Activated T-cell treated with anti-CD3 and anti-CD28 coated beads for 48 hours (primary cell): ENCODE results near the gene PLPP4.

Experiments
- DNase-seq: peaks from one replicate; pipeline ENCODE4 v3.0.0-alpha.2; 2020; ENCODE audit warnings: low read depth

The PLPP4 gene

GRCh38 chr10:120578134-120578533 lies 121.1 kb downstream of the PLPP4 start:
- DNase-seq, result no peak

GRCh38 chr10:120578890-120579289 lies 121.9 kb downstream of the PLPP4 start:
- DNase-seq, result no peak

- DNase-seq, result no peak
These were observed 124.2 kb downstream of the PLPP4 start for GRCh38 chr10:120580918-120581895.

- no peak for DNase-seq
These were observed 125.7 kb downstream of the PLPP4 start for GRCh38 chr10:120582753-120583152.

DNA sequence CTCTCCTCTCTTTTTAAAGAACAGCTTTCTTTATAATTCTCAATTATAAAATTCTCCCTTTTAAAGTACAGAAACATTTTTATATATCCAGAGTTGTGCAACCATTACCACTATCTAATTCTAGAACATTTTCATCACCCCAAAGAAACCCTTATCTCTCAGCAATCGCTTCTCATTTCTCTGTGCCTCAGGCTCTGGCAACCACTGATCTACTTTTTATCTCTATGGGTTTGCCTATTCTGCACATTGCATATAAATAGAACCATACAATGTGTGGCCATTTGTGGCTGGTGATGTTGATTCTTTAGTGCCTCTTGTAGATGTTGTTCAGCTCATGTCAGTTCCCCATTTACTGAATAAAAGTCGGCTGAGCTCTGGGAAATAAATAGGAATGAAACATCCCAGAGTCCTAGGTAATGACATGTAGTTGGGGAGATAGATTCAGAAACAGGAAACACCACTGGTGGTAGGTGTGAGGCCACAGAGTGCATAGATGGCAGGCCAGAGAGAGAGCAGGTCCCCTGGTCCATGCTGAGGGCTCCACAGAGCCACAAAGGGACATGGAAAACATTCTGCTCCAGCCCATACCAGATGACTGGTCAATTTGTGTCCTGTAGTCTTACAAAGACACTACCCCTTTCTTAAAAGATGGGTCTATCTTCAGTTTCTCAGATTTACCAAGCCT lies 126.5 kb downstream of the PLPP4 start:
- DNase-seq, result no peak

GRCh38 chr10:120584786-120585185 lies 127.8 kb downstream of the PLPP4 start:
- DNase-seq, result no peak

DNA sequence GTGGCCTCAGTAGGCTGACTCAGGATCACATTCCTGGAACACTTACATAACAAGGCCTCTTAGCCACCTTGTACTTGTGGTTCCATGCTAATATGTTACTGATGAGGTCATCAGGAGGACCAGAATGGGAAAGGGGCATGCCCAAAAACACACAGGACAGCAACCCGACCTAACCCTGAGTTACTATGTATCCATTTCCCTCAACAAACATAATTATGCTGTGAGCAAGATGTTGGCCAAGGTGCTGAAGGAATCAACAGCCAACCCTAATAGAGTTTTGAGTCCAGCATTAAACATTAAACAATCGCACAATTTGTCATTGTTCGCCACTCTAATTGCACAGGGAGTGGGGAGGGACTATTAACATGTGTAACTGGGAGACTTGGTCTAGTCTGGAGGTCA lies 129.4 kb downstream of the PLPP4 start:
- DNase-seq, result no peak

DNA sequence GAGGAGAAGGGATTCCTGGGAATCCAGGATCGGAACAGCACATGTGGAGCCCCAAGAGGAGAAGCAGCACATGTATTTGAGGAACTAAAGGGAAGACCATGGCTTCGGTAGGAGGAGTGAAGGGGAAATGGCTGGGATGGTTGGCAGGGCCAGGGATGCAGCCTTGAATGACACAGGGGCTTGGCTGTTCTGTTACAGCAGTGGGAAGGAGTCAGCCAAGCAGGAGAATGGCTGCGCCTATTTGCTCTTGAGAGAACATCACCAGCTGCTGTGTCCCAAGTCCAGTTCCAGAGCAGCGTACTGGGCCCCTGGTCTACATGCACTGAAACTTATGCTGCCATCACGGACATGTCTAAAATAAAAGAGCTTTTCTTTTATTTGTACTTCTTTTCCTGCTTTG lies 130.0 kb downstream of the PLPP4 start:
- DNase-seq, result no peak

- no peak for DNase-seq
These were observed 131.3 kb downstream of the PLPP4 start for GRCh38 chr10:120588311-120588710.

DNA sequence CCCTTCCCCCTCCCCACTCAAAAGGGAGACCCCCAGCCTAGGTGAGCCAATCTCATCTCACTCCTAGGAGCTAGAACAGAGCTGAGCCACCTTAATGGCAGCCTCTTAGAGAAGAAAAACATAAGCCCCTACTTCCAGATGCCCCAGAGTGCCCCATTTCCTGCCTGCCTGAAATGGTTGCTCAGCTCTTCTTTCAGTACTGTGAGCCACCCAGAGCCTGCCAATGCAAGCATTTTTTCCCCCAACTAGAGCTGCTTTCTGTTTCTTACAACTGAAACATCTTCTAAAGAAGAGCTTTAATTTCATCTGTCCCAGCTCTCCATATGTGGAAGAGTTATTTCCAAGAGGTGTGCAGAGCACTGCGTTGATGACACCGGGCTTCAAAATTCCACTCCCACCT lies 136.7 kb downstream of the PLPP4 start:
- DNase-seq, result no peak

DNA sequence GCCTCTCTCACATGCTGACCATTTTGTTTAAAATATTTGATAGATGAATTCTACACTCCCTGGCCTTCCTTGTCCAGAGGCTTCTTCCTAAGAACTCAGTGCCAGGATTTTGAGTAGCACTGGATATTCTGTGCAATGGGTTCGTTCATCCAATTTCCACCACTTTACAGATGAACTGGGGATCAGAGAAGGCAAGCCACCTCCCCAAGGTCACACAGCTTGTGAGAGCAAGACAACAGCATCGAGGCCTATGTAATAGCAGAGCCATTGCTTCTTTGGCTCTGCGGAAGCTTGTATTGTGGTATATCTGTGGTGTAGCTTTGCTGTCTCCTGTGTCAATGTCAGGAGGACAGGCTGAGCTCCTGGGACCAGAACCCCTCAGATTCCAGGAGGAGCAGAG lies 140.9 kb downstream of the PLPP4 start:
- DNase-seq, result no peak

DNA sequence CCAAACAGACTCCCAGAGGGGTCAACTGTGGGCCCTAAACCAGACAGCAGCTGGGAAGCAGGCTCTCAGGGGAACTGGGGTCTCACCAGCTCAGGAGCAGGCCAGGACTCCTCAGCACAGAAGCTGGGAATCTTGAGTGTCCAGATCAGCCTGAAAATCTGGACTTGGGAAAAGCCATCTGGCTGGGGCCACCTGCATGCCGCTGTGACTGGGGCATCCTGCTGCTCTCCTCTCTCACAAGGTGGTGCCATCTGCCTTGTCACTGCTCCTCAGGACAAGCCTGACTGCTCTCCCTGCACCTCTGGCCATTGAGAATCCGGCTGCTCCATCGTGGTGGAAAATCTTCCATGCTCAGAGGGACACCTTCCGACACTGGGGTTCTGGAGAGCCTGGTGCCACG lies 141.4 kb downstream of the PLPP4 start:
- no peak for DNase-seq

DNA sequence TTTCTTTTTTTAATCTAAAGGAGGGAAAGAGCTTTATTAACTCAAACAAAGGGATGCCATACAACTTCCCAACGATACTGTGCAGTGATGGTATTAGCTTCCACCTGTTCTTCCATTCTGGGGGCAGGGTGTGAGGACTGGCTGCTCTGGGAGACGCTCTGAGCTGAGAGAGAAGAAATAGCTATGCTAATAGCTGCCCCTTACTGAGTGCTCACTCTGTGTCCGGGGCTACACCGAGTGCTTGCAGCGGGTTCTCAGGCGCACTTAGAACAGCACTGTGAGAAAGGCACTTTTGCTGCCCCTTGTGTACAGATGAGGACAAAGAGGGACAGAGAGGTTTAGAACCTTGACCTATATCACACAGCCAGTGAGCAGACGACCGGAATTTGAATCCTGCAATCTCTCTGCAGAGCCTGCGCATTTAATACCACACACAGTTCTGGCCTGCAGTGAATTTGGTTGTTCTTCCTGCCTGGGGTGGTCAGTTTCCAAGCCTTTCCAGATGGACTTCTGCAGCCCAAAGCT lies 142.2 kb downstream of the PLPP4 start:
- no peak for DNase-seq

- DNase-seq, result no peak
These were observed 144.0 kb downstream of the PLPP4 start for GRCh38 chr10:120600871-120601649.

DNA sequence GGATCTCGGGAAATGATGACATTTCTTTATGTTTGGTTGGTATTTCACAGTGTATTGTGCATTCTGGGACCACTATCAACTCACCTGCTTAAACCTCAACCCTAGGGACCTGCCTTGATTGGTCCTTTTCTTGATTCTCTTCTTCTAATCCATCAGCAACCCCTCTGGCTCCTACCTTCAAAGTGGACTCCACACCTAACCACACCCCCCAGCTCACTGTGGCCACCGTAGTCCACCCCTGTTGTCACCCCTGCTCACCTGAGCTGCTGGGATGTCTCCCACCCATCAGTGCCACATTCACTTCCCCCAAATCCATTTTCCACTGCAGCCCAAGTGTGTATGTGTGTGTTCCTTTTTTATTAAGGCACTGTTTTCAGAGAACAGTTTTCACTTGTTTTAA lies 145.0 kb downstream of the PLPP4 start:
- no peak for DNase-seq

- DNase-seq, result no peak
These were observed 148.4 kb downstream of the PLPP4 start for GRCh38 chr10:120605410-120605809.

GRCh38 chr10:120606051-120606764 lies 149.2 kb downstream of the PLPP4 start:
- no peak for DNase-seq

DNA sequence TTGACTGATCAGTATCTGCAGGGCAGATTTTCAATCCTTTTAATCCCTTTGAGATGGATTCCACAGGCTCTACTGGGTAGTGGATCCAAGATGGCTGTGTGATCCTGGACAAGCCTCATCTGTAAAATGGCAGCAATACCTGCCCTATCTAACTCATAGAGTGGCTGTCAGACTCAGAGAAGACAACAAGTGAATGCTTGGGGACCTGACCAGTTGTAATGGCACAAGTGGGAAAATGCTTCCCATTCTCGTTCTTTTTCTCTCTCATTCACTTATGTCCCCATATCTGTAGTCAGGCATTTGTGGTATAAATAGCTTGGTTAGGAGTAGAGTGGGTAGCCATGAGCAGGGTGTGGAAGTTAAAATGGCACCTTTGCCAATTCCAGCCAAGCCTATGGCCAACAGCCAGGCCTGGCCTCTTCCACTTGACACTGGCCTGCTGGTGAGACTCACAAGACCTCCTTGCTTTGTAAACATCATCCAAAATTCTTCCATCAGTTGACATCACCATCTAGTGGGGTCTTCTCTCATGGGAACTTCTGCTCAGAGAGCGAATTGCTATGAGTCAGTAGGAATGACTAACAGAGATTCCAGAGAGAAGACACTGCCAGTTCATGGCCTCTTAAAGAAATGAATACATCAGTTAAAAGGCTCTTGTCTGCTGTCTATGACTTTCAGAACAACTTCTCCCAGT lies 150.1 kb downstream of the PLPP4 start:
- no peak for DNase-seq

DNA sequence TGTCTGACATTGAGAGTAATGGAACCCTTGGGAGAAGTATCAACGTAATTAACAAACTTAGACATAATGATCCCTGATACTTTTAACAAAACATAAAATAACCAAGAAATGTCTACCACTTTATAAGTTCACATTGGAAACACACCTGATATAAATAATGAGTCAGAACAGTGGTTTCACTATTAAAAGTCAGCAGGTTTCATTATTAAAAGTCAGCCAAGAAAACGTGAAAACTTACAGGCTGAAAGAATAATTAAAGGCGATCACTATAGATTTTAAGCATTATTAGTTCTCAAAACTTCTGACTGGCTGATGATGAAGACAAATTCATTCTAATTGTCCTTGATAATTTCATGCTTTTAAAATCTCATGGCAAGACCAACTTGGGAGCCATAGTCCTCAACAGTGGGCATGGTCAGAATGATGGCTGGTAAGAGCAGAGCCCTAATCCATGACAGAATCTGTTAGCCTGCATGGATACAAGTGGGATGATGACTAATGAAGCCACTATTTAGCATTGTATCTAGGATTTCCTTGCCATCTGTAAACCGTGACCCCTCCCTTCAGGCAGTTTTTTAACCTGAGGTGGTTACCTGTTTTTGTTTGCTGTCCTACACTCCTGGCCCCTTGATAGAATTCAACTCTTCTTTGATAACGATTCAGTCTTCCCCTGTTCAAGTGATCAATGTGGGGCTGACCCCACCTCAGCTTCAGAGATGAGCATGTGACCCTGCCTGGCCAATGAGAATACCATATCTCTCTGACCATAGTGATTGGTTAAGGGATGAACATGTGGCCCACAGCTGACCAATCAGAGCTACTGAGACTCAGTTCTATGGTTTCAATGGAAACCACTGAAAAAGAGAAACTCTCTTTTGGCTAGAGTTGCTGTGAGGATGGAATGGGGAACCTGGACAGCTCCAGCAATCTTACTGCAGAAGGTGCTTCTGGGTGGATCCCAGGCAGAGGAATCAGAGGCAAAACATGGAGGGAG lies 151.0 kb downstream of the PLPP4 start:
- DNase-seq, result no peak

DNA sequence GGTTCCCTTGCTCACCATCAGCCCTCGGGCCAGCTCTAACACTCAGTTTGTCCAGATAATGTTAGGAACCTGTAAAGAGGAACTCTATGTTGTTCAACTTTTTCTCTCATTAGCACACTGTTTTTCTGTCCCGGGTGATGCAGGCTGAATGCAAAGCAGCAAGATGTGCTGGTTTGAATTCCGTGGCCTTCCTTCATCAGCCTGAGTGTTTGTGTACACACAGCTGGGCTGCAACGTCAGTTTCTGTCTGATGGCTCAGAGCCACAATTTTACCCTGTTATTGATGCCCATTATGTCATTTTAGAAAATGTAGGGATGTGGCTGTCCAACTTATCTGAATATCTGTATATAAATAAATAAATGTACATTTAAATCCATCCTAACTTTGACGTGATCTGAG lies 152.0 kb downstream of the PLPP4 start:
- DNase-seq, result no peak
